Fibroblast of upper back skin (primary cell): ENCODE data around the gene HDAC8.
"Not testable (repeated sequence)": the region's sequence is repeated elsewhere in the genome, so short reads cannot be mapped to it uniquely, and the experiment has no call there.

Experiments
- DNase-seq: peaks from one replicate; pipeline ENCODE4 v3.0.0-alpha.2; 2013

HDAC8 gene

DNA sequence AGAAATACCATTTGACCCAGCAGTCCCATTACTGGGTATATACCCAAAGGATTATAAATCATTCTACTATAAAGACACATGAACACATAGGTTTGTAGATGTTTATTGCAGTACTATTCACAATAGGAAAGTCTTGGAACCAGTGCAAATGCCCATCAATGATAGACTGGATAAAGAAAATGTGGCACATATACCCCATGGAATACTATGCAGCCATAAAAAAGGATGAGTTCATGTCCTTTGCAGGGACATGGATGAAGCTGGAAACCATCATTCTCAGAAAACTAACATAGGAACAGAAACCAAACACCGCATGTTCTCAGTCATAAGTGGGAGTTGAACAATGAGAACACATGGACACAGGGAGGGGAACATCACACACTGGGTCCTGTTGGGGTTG is 123.6 kb downstream of the HDAC8 start:
- DNase-seq: not testable (repeated sequence)

DNA sequence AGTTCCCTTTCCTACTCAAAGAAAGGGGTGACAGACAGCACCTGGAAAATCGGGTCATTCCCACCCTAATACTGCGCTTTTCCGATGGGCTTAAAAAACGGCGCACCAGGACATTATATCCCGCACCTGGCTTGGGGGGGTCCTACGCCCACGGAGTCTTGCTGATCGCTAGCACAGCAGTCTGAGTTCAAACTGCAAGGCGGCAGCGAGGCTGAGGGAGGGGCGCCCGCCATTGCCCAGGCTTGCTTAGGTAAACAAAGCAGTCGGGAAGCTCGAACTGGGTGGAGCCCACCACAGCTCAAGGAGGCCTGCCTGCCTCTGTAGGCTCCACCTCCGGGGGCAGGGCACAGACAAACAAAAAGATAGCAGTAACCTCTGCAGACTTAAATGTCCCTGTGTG is 131.9 kb downstream of the HDAC8 start:
- not testable (repeated sequence) for DNase-seq

DNA sequence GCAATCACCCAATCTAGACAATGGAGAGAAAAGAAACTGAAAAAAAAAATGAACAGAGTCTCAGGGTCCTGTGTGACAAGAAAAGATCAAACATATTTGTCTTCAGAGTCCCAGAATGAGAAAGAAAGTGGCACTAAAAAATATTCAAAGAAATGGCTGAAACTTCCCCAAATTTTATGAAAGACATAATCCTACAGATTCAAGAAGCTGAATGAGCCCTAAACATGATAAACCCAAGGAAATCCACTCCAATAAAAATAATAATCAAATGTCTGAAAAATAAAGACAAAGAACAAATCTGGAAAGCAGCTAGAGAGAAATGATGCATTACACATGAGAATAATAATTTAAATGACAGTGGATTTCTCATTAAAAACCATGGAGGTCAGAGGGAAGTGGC is 136.6 kb downstream of the HDAC8 start:
- no peak for DNase-seq

DNA sequence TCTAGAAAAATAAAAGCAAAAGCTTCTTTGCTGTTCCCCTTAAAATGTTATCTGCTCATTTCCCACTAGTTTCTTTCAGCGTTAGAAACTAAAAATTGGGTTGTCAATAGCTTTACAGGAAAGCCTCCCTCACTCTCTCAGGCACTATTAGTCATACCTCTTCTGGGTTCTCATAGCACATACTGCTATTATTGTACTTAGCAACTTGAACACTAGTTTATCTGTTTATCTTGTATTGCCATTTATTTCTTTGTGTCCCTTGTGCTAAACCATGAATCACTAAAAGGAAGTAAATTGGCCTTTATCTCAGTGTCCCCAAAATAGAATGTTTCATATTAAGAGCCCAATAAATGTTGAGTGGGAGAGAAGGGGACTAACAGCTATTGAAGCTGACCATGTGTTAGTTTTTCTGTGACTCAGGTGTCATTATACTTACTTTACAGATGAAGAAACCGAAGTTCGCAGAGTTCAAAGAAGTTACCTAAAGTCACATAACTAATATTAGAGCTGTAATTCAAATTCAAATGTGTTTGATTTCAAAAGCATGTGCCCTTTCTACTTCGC is 142.2 kb downstream of the HDAC8 start:
- DNase-seq: no peak

DNA sequence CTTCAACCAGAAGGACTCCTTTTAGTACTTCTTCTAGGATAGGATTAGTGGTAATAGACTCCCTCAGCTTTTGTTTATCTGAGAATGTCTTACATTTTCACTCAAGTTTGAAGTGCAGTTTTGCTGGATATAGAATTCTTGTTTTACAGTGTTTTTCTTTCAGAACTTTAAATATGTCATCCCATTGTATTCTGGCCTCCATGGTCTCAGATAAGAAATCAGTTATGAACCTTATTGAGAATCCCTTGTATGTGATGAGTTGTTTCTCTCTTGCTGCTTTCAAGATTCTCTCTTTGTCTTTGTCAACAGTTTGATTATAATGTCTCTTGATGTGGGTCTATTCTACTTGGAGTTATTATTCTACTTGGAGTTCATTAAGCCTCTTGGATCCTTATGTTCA is 150.8 kb downstream of the HDAC8 start:
- no peak for DNase-seq

DNA sequence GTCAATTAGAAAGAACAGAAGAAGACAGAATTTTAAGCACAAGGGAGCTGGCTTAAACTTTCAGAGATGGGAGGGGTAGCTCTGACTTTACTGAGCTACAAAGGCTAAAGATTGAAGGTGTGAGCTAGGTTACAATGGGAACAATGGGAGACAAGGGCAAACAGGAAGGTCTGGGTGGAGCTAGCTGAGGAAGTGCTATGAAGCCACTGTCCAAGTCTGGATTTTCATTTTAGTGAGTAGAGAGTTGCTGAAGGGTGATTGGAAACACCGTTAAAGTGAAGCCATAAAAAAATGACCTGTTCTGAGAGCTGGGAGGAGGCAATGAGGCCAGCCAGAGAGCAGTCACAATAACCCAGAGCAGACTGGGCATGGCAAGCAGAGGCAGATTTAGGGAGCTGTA is 162.7 kb downstream of the HDAC8 start:
- no peak for DNase-seq

DNA sequence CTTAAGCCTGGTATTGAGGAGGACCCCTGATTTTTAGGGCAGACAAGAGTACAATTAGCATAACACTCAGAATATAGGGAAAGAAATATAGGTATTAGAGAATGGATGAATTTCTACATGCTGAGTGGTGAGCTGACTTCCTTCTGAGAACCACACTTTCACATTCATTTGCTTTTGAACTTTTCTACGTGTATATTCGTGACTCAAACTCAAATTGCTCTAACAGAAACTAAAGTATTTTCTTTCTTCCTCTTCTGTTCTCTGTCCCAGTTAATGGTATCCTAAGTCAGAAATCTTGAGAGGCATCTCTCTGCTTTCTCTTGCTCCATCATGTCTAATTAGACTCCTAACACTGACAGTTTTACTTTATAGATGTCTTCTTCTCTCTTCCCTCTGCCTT is 163.8 kb downstream of the HDAC8 start:
- no peak for DNase-seq

DNA sequence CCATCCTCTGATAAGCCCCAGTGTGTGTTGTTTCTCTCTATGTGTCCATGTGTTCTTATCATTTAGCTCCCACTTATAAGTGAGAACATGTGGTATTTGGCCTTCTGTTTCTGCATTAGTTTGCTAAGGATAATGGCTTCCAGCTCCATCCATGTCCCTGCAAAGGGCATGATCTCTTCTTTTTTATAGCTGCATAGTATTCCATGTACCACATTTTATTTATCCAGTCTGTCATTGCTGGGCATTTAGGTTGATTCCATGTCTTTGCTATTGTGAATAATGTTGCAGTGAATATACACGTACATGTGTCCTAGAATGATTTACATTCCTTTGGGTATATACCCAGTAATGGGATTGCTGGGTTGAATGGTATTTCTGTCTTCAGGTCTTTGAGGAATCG is 167.5 kb downstream of the HDAC8 start:
- not testable (repeated sequence) for DNase-seq

DNA sequence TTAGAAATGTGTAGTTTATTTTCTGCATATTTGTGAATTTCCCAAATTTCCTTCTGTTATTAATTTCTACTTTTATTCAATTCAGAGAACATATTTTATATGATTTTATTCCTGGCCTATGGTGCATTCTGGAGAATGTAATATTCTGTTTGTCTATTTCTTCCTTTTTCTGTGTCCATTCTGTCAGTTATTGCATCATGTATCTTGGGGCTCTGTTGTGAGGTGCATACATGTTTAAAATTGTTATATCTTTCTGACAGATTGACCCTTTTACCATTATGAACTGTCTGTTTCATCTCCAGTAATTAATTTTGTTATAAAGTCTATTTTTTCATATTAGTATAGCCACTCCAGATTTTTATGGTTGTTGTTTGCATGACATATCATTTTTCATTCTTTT is 170.0 kb downstream of the HDAC8 start:
- DNase-seq: no peak

DNA sequence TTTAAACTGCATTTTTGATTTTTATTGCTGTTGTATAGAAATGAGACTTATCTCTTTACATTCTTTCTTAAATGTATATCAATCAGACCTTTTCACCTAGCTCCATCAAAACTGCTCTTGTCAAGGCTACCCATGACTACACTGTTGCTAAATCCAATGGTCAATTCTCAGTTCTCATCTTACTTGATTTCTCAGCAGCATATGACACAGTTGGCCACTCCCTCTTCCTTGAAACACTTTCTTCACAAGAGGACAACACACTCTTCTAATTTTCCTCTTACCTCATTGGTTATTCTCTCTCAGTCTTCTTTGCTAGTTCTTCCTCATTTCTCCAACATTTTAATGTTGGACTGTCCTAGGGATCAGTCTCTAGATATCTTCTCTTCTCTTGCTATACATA is 172.8 kb downstream of the HDAC8 start:
- DNase-seq: no peak

DNA sequence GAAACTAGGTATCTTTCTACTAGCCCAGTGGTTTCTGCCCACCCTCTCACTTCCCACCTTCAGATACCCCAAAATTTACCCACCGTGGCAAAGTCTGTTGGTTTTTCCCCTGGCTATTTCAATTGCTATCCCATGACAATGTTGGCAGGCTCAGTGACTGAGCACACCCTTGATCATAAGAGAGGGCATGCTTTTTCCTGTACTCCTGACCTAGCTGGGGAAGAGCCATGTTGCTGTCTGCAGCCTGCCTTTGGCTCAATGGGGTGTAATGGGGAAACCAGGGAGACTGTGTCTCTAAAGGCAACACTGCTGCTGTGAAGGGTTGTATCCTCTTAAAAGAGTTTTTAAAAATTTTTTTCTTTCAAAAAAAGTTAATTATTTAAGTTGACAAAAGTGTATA is 176.5 kb downstream of the HDAC8 start:
- no peak for DNase-seq

DNA sequence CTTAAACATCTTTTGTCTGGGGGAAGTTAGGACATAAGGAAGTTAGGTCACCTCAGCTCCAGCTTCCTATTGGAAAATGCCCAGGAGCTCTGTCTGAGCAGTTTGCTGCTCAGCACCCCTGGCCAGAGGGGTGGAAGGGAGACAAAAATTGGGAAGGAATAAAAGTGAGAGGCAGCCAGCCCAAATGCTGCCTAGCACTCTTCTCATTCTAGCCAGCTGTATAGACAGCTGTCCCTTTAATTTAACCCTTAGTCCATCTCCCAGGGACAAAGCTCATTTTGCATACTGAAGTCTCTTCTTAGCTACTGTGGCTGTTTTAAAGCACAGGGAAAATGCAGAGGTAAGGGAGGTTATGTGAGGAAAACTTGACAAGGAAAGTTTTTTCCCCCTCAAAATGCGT is 177.4 kb downstream of the HDAC8 start:
- no peak for DNase-seq

DNA sequence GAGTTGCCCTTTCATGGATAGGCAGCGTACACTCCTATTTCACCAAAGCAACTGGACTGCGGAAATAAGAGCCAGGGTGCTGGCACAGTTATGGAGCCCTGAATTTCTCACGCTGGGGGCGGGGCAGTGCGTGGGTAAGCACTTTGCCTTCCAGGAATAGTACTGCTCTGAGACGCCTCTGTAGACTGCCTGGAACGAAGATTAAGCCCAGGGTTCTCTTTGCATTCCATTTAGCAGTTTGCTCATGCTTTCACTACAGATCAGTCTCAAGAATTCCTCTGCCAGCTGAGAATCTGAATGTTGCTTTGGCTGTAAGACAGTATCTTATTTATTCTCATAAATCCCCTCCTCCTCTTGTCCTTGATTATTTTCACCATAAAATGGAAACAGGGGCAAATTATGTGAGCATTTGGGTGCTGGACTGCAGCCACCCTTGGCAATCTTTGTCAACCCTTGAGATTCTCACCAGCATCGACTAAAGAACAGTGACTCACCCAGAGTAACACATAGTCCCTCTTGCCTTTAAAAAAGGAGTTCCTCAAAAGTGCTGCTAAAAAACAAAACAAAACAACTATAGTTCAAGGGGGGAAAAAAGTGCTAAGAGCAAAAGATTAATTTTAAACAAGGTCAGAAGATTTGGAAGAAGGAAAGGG is 178.0 kb downstream of the HDAC8 start:
- DNase-seq: peak; percentile 57

DNA sequence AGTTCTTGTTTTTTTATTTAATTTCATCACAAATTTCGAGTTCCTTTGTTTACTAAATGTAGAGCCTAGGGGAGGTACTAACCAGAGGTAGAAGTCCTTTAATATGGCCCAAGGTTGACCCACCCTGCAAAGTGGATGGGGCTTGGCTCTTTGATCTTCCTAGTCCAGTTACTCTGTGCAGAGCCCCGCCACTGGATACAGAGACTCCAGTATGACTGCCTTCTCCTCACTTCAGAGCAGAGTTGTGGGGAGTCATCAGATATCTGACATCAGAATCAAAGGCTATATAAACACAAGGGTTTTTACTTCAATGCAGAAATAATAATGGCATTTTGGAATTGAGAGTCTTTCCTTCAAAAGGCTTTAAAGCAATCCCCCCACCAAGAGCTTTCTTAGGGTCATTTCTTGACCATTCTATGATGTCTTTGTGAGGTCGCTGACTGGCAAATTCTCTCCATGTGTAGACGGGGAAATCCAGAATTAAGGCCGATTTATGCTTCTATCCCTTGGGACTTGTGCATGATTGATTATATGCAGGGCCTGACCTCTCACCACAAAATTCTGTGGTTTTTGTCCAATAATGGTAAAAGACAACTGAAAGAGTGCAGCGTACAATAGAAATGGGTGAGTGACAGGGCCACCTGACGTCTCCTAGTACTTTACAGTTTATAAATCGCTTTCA is 178.7 kb downstream of the HDAC8 start:
- peak; percentile 27 for DNase-seq

DNA sequence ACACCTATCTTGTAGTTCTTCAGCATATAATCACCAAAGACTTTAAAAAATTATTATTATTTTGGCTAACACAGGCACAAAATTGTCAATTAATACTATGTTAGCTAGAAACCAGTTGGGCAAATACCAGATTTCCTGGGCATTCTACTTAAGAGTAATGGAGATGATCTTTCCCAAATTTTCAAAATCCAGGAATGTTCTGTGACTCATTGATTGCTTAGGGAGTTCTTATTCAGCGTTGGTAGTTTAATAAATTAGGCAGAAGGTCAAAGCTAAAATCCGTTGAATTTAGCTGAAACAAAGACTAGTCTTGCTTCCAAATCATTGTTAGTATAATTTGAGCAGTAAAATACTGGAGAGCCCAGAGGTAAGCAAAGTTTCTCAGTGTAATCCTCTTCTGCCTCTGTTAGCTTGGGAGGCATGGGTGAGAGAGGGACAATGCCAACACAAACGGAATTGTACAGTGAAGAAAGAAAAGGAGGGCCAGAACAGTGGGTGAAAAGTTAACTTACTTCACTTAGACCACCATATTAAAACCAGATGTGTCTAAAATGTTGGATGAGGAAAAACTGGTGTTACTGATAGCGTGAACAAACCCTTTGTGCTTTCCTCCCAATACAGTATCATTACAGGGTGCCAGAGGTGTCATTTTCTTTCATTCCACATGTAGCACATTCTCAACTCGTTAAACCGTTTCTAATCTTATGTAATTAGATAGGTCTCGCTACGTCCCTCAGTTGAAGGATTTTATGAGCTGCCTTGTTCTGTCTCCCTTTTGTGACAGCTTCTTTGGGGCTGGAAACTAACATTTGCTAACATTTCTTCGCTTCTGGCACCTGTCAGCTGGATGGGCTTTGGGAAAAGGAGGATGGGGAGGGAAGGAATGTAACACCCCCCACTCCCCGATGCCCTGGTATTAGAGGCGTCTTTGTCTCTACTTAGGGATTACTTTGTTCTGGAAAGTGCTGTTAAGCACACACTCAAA is 179.5 kb downstream of the HDAC8 start:
- DNase-seq: no peak

DNA sequence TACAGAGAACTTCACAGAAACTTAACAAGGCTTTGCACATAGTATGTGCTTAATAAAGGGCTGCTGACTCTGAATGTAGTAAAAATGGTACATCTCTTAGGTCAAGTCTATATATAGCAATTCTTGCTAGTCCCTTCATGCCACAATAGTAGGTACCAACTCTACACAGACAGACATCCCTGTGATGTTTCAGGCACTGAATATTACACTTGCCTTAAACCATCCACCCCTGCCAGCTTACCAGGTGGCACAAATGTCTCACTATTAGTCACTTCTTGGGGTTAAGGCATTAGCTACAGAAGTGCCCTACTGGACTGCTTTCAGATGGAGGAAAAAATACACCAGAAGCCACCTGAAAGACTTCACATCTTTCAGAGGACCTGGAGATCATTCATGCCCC is 180.6 kb downstream of the HDAC8 start:
- no peak for DNase-seq

DNA sequence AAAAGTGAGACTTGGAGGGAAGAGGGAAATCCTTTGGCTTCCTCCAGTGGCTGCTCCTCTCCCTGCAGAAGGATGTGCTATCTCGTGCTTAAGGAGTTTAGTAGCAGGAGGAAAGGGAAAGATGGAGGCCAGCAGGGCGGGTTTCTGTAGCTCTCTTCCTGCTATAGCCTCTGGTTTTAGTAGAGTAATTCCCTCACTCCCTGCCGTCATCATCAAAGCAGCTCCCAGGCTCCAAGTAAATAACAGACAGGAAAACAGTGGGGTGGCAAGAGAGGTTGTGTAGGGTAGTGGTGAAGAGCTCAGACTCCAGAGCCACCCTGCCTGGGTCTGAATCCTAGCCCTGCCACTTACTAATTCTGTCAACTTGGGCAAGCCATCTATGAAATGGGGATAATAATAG is 185.4 kb downstream of the HDAC8 start:
- DNase-seq: no peak

DNA sequence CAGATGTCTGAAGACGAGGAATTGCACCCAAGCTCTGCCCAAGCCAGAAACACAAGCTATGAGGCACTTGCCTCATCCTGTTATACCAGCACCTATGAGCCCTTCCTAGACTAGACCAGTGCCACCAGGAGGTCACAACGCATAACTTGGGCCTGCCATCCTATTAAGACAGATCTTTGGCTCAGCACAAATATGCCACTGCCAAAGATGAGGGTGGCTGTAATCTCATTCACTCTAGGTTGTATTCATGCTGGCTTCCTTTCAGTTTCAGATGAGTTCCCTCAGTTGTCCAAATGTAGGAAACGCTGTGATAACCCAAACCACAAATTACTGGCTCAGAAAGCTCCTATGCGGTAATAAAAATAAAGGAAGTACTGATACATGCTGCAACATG is 190.4 kb downstream of the HDAC8 start:
- no peak for DNase-seq

DNA sequence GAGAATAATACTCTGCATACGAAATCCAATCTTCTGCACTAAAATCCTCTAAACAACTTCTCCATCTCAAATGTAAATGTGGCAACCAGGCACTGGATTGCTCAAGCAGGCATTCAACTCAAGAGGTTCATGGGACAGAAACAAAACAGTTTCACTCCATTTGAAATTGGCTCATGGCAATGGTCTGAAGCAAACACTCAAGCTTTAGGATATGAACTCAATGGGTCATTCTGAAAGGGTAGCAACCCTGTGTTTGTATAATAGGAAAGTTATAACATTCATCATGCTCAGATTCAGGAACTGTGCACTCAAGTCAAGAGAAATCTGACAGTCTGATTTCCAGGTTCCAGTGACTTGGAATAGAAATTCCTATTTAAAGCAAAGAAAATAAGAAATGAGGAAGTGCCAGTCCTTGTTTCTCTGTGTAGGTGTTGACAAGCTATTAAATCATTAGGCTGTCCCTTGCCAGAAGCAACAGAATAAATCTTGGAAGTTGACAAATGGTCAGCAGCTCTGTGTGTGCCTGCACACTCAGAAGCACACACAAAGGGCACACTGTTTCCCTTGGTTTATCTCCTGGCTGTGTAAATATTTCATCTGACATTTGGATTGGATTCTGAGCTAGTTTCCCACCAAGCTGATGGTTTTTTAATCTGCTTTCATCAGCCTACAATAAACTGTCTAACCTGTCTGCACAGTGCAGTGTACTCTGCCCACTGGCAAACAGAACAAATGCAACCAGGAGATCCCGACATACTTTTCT is 191.0 kb downstream of the HDAC8 start:
- peak; percentile 10 for DNase-seq

DNA sequence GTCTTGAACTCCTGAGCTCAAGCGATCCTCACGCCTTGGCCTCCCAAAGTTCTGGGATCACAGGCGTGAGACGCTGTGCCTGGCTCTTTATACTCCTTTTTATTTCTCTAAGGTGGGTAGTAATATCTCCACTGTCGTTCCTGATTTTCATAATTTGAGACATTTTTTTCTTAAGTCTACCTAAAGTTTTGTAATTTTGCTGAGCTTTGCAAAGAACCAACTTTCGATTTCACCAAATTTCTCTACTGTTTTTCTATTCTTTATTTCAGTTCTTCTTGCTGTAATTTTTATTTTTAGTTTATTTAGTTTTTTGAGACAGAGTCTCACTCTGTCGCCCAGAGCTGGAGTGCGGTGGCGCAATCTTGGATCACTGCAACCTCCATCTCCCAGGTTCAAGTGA is 196.5 kb downstream of the HDAC8 start:
- DNase-seq: no peak

DNA sequence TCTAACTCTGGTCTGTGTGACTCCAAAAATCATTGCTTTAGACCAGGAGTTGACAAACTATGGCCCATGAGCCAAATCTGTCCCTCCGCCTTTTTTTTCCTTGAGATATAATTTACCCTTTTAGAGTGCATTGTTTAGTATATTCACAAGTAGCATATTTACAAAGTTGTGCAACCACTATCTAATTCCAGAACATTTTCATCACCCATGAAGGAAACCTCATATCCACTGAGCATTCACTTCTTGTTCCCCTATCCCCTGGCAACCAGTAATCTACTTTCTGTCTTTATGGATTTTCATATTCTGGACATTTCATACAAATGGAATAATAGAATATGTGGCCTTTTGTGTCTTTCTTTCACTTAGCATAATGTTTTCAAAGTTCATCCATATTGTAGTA is 199.5 kb downstream of the HDAC8 start:
- DNase-seq: no peak

DNA sequence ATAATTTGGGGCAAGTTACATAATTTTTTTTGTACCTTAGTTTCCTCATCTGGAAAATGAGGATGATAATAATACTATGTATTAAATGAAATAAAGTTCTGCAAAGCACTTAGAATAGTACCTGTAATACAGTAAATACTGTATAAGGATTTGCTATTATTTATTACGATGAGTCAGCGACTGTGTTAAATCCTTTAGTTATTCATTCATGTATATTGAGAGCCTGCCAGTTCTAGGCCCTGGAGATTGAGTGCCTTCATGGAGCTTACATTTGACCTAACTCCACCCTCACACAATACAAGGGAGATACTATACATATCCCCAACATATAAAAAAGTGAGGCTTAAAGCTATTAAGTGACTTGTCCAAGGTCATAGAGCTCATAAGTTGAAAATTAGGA is 199.9 kb downstream of the HDAC8 start:
- no peak for DNase-seq

DNA sequence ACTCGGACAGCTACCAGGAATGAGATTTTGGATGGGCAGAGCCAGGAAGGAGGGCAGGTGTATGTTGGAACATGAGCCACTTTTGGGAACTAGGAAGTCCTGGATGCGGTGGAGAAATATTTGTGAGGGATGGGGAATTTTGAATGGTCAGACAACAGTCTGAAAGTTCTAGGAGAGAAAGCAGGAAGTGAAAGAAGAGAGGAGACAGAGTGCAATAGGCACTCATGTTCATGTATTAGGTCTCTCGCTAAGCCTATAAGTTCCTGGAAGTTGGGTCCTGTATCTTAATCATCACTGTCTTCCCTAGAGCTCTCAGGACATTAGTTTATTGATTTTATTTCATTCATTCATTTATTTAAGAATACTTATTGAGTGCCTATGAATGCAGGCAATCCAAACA is 201.2 kb downstream of the HDAC8 start:
- DNase-seq: no peak
